Hematopoietic multipotent progenitor cell treated with erythropoietin and hydrocortisone succinate and interleukin-3 and kit ligand, for 15 days (in vitro differentiated cells): ENCODE measurements around the gene DUSP10.

Experiments
- DNase-seq: peaks from one replicate; pipeline ENCODE4 v3.0.0-alpha.2; 2015; ENCODE audit warnings: low spot score

Gene DUSP10

DNA sequence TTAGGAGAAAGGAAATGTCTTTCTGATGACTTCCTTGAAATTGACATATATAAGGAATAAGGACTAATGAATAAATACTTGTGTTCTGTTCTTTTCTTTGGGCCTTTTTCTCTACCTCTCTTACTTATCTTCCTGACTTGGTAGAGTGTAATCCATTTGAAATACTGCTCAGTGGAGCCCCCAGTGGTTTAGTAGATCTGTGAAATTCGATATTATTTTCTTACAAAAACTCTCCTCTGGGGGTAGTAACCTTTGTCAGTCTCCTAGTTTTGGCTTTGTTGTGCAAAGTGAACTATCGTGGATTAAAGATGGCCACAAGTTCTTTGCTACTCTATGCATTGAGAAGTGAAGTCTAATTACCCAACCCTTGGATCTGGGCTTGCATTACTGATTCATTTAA is 48.8 kb downstream of the DUSP10 start:
- no peak for DNase-seq

DNA sequence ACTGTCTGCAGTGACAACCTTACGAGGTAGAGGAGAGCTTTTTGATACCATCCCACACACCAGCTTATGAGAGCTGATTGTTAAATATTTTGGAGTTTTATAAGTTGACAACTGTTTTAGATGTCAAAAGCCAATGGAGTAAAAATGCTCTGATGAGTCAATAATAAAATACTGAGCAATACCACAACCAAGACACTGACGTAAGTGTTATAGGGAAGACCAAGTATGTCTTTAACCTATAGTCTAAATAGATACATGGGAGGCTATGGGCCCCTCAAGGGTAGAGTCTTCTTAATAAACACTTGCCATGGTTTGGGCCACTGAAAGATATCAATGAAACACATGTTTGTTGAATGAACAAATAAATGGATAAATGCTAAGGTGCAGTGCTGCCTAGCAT is 49.2 kb downstream of the DUSP10 start:
- DNase-seq = no peak

DNA sequence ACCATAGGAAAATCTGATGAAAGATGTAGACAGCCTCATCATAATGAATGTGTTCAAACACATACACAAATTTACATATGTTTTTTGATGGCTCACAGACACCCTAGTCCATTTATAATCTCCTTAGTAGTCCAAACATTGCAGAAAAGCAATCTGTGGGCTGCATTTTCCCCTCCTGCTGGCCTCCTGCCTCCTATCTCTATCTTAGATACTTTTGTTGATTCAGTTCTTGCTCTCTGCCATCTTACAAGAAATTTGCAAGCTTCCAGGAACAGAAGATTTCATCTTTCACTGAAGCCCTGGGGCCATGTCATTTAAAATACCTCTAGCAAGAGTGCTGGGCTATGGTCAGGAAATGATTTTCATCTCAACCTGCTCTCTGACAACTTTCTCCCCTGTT is 50.6 kb downstream of the DUSP10 start:
- DNase-seq = no peak

DNA sequence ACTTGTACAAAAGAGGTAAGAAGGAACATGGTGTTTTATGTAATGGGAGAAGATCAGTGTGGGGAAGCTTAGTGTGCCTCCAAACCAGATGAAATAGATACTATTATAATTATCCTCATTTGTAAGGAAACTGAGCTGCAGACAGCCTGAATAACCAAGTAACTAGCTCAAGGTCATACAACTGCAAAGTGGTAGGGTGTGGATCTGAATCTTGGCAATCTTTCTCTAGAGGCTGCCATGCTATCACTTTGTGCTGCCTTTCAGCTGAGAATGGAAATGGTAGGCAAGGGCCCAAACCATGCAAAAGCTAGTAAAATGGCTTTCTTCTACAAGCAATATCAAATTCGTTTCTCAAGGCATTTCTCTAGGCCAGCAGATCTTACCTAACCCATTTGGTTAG is 51.0 kb downstream of the DUSP10 start:
- no peak for DNase-seq

DNA sequence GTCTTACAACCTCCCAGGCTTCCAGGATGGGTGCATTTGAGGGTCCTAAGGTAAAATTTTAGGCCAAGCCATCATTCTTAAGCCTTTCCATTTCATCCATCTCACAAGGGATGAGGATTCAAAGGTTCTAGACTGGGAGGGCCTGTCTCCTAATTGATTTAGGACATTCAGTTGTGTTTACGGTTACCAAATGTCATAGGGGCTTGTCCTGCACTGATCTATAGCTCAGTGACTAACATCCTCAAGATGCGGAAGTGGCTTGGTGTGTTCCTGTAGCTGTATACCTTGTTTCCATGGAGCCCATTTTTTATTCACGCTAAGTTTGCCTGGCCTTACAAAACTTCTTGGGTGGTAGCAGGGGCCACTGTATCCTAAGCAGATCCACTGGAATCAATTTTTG is 52.8 kb downstream of the DUSP10 start:
- no peak for DNase-seq

DNA sequence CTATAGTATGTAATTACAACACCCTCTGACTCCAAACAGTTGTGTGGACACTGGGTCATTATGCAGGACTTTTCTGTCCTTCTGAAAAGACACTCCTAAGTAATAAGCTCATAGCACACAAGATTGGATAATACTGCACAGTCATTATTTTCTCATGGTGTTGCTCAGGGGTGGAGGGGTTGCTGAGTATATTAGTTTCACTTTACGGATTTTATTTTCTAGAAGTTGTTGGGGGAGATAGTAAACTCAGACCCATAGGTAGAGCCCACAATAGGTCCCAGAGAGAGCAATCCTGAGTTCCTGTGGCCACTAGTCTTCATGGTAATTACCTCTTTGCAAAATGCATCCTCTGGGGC is 53.4 kb downstream of the DUSP10 start:
- DNase-seq = no peak

DNA sequence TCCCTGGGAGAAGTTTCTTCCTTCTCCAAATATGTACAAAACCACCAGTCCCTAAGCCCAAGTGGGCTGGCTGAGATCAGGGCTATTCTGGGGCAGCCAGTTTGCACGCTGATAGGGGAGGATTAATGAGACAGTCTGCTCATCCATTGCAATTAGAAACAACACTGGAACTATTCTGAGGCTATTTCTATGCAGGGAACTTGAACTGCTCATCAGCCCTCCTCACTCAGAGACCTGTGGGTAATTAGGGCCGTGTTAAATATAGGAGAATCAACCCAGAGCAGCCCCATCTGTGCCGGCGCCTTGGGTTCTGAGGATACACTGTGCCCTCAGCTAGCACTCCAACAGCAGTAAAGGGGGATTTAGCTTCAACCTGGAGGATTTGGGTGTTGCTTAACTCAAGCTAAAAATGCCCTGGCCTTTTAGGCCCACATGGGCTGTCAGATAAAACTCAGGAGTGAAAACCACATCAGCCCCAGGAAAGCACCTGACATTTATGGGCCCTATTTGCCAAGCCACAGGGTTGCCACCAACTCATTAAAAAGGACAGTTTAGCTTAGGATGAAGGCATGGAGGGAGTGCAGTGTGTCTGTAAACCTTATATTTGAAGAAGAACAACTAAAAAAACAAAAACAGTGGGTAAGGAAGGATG is 53.9 kb downstream of the DUSP10 start:
- DNase-seq = no peak

DNA sequence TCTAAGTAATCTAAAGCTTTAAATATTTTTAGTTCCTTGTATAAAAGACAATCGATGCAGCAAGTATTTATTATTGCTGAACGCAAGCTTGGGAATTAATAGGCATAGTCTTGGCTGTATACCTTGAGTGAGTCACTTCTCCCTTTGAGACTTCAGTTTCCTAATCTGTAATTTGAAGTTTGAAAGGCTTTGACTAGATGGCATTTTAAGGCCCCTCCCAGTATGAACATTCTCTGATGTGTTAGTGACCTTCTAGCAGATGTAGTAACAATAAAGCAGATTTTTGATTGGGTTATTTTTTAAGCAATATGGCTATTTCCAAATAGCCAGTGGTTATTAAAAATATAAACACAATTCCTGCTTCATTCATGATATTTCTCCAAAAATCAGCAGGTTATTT is 58.2 kb downstream of the DUSP10 start:
- no peak for DNase-seq

DNA sequence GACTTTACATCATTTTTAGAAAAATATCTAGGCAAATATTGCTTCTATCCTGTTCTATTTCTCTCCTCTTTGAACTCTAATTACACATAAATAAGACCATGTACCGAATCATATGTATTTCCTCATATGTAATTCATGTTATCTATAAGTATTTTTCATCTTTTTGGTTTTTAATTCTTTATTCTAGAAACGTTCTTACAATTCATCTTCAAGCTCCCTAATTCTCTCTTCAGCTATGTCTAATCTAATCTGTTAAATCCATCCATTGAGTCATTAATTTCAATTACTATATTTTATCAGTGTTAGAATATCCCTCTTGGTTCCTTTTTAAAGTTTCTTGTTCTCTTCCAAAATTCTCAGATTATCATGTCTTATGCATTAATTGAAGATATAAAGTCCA is 61.8 kb downstream of the DUSP10 start:
- DNase-seq = no peak

DNA sequence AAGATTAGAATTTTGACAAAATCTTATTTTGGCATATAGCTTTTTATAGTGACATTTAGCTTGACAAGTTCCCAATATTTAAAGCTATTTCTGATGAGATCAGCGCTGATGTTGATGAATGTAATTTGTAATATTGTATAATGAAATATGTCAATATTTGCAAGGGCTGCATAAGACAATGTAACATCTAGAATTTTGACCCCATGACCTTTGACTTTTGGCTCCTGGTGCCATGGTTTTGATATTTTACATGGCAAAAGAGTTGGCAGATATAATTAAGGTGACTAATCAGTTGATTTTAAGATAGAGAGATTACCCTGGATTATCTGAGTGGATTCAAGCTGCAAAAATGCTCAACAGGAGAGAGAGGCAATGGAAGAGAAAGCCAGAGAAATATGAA is 63.9 kb downstream of the DUSP10 start:
- no peak for DNase-seq

DNA sequence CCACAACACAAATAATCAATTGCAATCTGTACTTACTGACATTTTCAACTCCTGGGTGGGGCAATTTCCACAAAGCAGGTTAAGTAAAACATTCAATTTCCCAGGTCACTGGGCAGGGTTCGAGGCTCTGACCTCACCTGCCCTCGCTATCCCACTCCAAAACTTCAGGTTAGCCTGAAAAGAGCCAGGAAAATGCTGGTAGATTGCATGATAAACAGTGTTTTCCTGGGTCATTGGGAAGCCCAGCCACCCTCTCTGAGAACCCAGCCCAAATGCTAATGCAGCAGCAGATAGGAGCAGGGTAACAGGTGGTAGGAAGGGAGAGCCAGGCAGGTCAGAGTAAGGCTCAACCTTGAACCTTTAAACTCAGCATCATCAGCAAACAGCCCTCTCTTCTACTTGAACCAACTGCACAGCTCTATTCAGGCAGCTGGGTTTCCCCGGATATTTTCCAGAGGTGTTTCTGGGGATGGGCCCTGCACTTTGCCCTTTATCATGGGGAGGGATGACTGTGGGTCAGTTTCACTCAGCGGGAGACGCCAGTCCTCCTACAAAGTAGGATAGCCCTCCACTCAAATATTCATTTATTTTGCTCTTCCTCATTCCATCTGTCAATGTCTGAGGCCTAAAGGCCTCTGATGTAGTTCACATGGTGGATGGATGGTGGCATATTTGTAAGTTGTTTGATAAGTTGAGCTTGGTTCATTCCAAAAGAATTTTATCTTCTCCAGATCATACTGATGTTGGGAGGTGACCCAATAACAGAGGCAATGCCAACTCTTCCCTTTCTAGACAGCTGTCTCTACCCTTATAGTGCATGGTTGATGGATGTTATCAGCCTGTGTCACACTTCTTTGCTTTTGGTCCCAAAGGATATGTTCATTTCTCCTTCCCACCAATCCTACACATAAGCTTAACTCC is 65.7 kb downstream of the DUSP10 start:
- no peak for DNase-seq

DNA sequence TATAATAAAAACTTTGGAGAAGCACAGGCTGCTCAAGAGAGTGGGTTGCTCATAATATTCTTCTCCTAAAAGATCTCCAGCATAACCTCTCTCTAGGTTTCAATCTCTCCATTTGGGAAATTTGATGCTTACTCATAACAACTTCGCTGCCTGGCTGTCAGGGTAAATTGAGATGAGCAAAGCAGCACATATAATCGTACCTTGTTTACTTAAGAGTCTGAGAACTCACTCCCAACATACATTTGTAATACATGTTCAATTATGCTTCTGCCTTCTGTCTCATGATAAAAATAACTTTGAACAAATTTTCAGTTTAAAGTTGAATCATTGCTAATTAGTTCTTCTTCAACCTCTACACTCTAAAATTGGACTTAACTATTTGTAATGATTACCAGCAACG is 68.9 kb downstream of the DUSP10 start:
- no peak for DNase-seq

DNA sequence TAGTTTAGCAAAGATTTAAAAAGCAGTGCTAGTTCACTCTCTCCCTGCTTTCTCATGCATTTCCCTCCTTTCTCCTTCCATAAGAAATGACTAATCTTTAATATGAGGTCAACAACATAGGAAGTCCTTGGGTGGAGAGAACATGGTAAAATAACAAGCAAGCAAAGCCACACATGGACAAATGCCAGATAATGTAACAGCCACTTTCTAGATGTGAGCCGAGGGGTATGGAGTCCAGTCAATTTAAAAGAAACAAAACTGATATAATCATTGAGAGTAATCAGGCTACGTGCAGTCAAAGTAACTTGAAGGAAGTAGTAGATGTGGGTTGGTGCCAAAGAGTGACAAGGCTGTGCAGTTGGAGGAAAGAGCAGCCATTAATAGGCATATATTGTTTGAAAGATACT is 69.6 kb downstream of the DUSP10 start:
- DNase-seq = no peak

DNA sequence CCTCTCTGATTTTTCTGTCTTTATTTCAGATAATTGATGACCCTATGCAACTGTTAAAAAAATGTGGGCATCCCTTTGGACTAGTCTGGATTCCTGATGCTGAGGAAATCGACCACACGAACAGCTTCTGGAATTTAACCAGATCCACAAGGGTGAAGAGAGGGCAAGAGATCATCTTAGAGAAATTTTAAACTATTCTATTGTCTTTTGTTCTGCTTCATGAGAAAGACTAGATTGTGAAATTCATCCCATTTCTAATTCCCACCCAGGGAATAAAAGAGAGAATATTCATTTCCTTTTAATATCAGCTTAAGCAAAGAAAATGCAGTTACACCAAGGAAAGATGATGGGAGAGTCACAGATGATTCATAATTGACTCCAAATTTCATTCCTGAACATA is 71.8 kb downstream of the DUSP10 start:
- DNase-seq = no peak

DNA sequence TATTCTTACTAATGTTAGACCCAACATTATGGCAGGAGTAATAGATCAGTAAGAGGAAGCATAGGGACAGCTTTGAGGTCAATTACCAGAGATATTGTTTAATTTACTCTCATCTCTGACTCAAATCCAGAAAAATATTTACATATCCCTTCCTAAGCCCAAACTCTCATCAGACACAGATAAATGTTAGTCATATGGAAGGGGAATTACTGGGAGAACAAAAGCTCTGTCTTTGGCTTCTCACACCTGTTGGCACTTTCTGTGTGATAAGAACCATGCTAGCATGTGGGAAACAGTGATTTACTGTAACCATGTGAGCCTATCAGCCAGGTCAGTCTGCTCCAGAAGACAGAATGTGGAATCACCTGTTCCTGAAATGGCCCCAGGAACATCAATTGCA is 72.4 kb downstream of the DUSP10 start:
- DNase-seq = no peak

DNA sequence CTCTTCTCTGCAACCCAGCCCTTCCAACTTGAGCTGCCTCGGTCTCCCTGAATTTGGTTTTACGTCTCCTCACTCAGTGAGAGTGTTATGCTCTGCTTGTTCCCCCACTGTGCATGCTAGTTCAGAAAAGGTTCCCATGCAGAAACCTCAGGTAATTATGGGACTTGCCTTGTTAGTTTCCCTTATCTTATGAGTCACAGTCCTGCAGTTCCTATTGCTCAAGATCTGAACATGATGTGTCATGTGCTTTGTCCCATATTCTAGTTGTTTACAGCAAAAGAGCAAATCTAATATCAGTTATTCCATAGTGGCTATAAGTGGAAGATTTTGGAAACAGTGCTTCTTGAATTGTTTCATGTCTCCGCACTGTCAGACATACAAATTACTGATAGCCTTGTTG is 74.4 kb downstream of the DUSP10 start:
- DNase-seq = no peak

DNA sequence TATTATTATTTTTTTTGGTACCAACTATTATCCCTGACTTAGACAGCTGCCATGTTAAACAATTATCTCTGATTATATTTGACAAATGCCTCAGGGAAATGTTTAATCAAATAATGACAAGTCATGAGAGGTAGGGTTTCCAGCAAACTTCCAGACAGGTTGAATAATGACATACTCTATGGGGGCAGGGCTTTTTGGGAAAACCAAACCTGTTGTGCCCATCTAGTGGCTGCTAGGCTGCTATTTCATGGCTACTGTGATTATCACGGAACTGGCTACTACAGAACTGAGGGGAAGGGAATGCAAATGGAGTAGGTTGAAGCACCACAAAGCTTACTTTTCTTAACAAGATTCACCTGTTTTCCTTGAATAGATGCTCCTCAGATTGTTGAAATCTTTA is 77.6 kb downstream of the DUSP10 start:
- no peak for DNase-seq

DNA sequence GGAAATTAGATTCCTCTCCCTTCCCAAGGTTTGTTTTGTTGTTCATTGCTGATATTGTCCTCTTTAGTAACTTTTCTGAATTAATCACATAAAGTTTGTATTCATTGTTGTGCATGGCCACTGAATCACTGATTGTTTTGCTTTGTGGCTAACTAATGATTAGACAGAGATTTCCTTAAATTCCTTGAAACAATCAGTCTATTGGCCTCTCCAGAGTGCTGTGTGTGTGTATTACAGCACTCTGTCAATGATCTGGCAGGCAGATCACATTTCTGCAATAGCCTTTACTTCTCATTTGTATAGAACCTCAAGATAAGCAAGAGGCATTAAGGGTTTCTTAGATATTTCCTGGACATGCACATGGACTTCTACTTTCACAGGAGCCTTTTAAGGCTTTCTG is 78.6 kb downstream of the DUSP10 start:
- DNase-seq = no peak

DNA sequence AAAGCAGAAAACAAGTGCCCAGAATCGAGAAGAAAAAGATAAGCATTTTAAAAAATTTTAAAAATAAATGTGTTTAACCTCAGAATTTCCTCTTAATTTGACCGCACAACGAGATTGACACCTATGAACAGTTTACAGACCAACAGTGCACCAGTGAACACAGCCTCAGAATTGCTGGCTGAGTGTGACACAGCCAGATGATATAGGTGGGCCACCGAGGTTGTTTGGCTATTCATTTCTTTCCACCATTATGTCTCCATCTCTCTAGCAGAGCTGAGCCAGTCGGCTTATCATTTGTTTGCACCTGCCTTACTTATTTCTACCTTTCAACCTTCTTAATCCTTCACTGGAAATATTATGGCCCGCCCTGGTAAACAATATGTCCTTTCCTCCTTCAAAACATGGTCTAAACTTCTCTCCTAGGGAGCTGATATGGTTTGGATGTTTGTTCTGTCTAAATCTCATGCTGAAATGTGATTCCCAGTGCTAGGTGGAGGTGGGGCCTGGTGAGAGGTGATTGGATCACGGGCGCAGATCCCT is 86.1 kb downstream of the DUSP10 start:
- no peak for DNase-seq
